IMR-90 (cell line): ENCODE data around the gene GABPB1. TPM values are rescaled to one million over a fixed set of nuclear protein-coding genes. Genes with fewer than 3 reads are reported as not detected.
A peak's percentile ranks its signal among the peaks of the same experiment; 100 is the strongest.

Experiments
- ATAC-seq: fragments of 200-7000 bp; cut with Tn5 transposase; 2 replicates; pipeline ENCODE4 v1.9.1; 2020; ENCODE audit warnings: low read depth, mild to moderate bottlenecking, moderate library complexity
- BruUV-seq: library from RNA; stranded (reverse); fragments of 400-500 nt; replicated peaks from 2 replicates; lab custom pipeline; 2021; lab: Mats Ljungman, UMichigan
- CTCF ChIA-PET: fragments of 300-600 bp; formaldehyde crosslinking; extraction: SDS; loops from one replicate; lab custom pipeline; 2021; ENCODE audit warnings: antibody characterized with exemption; lab: Yijun Ruan, JAX
- POLR2A ChIA-PET: fragments of 300-600 bp; sonication (Branson Sonifier 250); formaldehyde crosslinking; loops from one replicate; lab custom pipeline; 2022; ENCODE audit warnings: antibody characterized with exemption; ENCODE audit not compliant: unreplicated experiment; lab: Charles Lee
- DNase-seq: peaks from one replicate; pipeline ENCODE4 v3.0.0; 2013
- H2AFZ ChIP-seq: replicated peaks from 2 replicates; pipeline ENCODE3; 2013; ENCODE audit warnings: low read length, mild to moderate bottlenecking; ENCODE audit not compliant: poor library complexity
- H2AK5ac ChIP-seq: 2 replicates; pipeline ENCODE4 v1.6.1; 2013; ENCODE audit warnings: low read depth, low read length, inconsistent platforms
- H2AK9ac ChIP-seq: replicated peaks from 2 replicates; pipeline ENCODE3; 2013; ENCODE audit warnings: mild to moderate bottlenecking, low read depth, low read length, moderate library complexity; ENCODE audit not compliant: poor library complexity
- H2BK120ac ChIP-seq: 2 replicates; pipeline ENCODE4 v1.6.1; 2013; ENCODE audit warnings: low read depth, low read length, inconsistent platforms
- H2BK15ac ChIP-seq: 3 replicates; pipeline ENCODE4 v1.6.1; 2013; ENCODE audit warnings: low read depth, low read length, inconsistent platforms
- H2BK20ac ChIP-seq: 2 replicates; pipeline ENCODE4 v1.6.1; 2013; ENCODE audit warnings: low read depth, mild to moderate bottlenecking, inconsistent platforms, low read length, moderate library complexity
- H2BK5ac ChIP-seq: 2 replicates; pipeline ENCODE4 v1.6.1; 2013; ENCODE audit warnings: mild to moderate bottlenecking, low read depth, low read length, inconsistent platforms; ENCODE audit not compliant: poor library complexity, severe bottlenecking
- H3K14ac ChIP-seq: replicated peaks from 2 replicates; pipeline ENCODE4 v1.6.1; 2013; ENCODE audit warnings: low read depth, low read length, inconsistent platforms
- H3K18ac ChIP-seq: 2 replicates; pipeline ENCODE4 v1.6.1; 2013; ENCODE audit warnings: low read depth, low read length, control low read depth
- H3K23ac ChIP-seq: 2 replicates; pipeline ENCODE4 v1.6.1; 2013; ENCODE audit warnings: low read depth, low read length, inconsistent platforms
- H3K27ac ChIP-seq: 2 replicates; pipeline ENCODE4 v1.5.1; 2013; ENCODE audit warnings: mild to moderate bottlenecking, control low read depth, low read length; ENCODE audit not compliant: insufficient read depth
- H3K27me3 ChIP-seq: 2 replicates; pipeline ENCODE4 v1.6.1; 2013; ENCODE audit warnings: low read length; ENCODE audit not compliant: control insufficient read depth, insufficient read depth
- H3K36me3 ChIP-seq: 2 replicates; pipeline ENCODE4 v1.6.1; 2013; ENCODE audit warnings: low read length, mixed read lengths; ENCODE audit not compliant: control insufficient read depth, insufficient read depth
- H3K4ac ChIP-seq: 2 replicates; pipeline ENCODE4 v1.6.1; 2013; ENCODE audit warnings: low read depth, low read length, inconsistent platforms
- H3K4me1 ChIP-seq: 2 replicates; pipeline ENCODE4 v1.6.1; 2013; ENCODE audit warnings: low read length, mixed read lengths; ENCODE audit not compliant: control insufficient read depth, insufficient read depth
- H3K4me2 ChIP-seq: 2 replicates; pipeline ENCODE4 v1.6.1; 2013; ENCODE audit warnings: low read depth, mild to moderate bottlenecking, control low read depth, low read length, moderate library complexity
- H3K4me3 ChIP-seq: 2 replicates; pipeline ENCODE4 v1.5.1; 2013; ENCODE audit warnings: low read depth, mild to moderate bottlenecking, control low read depth, low read length, moderate library complexity; ENCODE audit not compliant: insufficient read depth
- H3K56ac ChIP-seq: 2 replicates; pipeline ENCODE4 v1.6.1; 2013; ENCODE audit warnings: low read length, inconsistent platforms; ENCODE audit not compliant: insufficient read depth; ENCODE audit errors: extremely low read depth
- H3K79me1 ChIP-seq, 2 experiments: 2 replicates each; pipeline ENCODE4 v1.6.1; 2013; ENCODE audit warnings: low read length in 2 of 2, inconsistent platforms in 1 of 2, low read depth in 1 of 2
- H3K9ac ChIP-seq: 2 replicates; pipeline ENCODE4 v1.6.1; 2013; ENCODE audit warnings: low read depth, low read length, control low read depth
- H3K9me1 ChIP-seq: 2 replicates; pipeline ENCODE4 v1.6.1; 2013; ENCODE audit warnings: low read length, inconsistent platforms; ENCODE audit not compliant: insufficient read depth
- H3K9me3 ChIP-seq: 2 replicates; pipeline ENCODE4 v1.6.1; 2013; ENCODE audit warnings: low read length; ENCODE audit not compliant: control insufficient read depth, insufficient read depth
- H4K20me1 ChIP-seq: 2 replicates; pipeline ENCODE4 v1.6.1; 2013; ENCODE audit warnings: low read length, inconsistent platforms; ENCODE audit not compliant: insufficient read depth
- H4K5ac ChIP-seq: 2 replicates; pipeline ENCODE4 v1.6.1; 2013; ENCODE audit warnings: mild to moderate bottlenecking, low read depth, low read length, control low read depth
- H4K8ac ChIP-seq, 2 experiments: 2 replicates each; pipeline ENCODE4 v1.6.1; 2013; ENCODE audit warnings: low read depth in 2 of 2, low read length in 2 of 2, control low read depth in 1 of 2, inconsistent platforms in 1 of 2
- H4K91ac ChIP-seq: 2 replicates; pipeline ENCODE4 v1.6.1; 2013; ENCODE audit warnings: low read depth, low read length, inconsistent platforms; ENCODE audit not compliant: insufficient read depth
- MXI1 ChIP-seq: IDR thresholded peaks from 2 replicates; pipeline ENCODE4 v1.6.1; 2012; ENCODE audit warnings: low read depth, mild to moderate bottlenecking, low read length, moderate library complexity, borderline replicate concordance
- NFE2L2 ChIP-seq: fragments of 150-350 bp; IDR thresholded peaks from 2 replicates; pipeline ENCODE4 v1.6.1; 2016; ENCODE audit warnings: low read depth, mild to moderate bottlenecking, low read length
- POLR2A ChIP-seq: IDR thresholded peaks from 2 replicates; pipeline ENCODE4 v1.6.1; 2012; ENCODE audit warnings: mild to moderate bottlenecking, low read depth, low read length
- RAD21 ChIP-seq: IDR thresholded peaks from 2 replicates; pipeline ENCODE4 v1.6.1; 2012; ENCODE audit warnings: low read length, improper control_type of control experiment
- RCOR1 ChIP-seq: IDR thresholded peaks from 2 replicates; pipeline ENCODE4 v1.6.1; 2012; ENCODE audit warnings: mild to moderate bottlenecking, low read length, improper control_type of control experiment; ENCODE audit not compliant: insufficient replicate concordance
- SMC3 ChIP-seq: fragments of 150-350 bp; IDR thresholded peaks from 2 replicates; pipeline ENCODE4 v1.6.1; 2016; ENCODE audit warnings: low read depth, mild to moderate bottlenecking, antibody characterized with exemption, low read length, moderate library complexity
- WGBS, 2 experiments: methylation state at CpG; one replicate each; pipeline versions ENCODE4 v1.1.5 to v1.1.7; 2013; ENCODE audit warnings: missing lambda C conversion rate in 2 of 2; ENCODE audit not compliant: insufficient read length in 1 of 2; ENCODE audit errors: extremely low coverage in 2 of 2; 5-methylcytosine and 5-hydroxymethylcytosine counted together
- dilution Hi-C: fragments of 300-500 bp; cut with HindIII; formaldehyde crosslinking; loops from one replicate; pipeline ENCODE4 v1.14.3; 2018; ENCODE audit warnings: low sequenced_read_pairs; ENCODE audit not compliant: unreplicated experiment
- in situ Hi-C: fragments of 300-500 bp; cut with MboI; formaldehyde crosslinking; loops from 3 replicates; pipeline ENCODE4 v1.14.3; 2019; ENCODE audit warnings: low sequenced_read_pairs, inconsistent platforms, mixed read lengths
- intact Hi-C: fragments of 100-400 bp; cut with micrococcal nuclease; formaldehyde crosslinking; loops from 2 replicates; pipeline ENCODE4 v1.10.0; 2022
- polyA plus RNA-seq, 3 experiments: library from polyadenylated mRNA; depleted of rRNA; stranded (reverse); fragments of >200 nt; gene quantifications; 2 replicates each; pipeline ENCODE4 v1.2.3, GENCODE V29; 2012; ENCODE audit warnings: low replicate concordance in 1 of 3
- total RNA-seq: library from RNA; depleted of rRNA; stranded (reverse); fragments of >200 nt; gene quantifications from 2 replicates; pipeline ENCODE4 v1.2.3, GENCODE V29; 2012

GABPB1 gene
- total and polyA plus RNA-seq, 2 of the 4 experiments (the other 2 are of a cell fraction): 26.3 to 89.3 TPM

DNA sequence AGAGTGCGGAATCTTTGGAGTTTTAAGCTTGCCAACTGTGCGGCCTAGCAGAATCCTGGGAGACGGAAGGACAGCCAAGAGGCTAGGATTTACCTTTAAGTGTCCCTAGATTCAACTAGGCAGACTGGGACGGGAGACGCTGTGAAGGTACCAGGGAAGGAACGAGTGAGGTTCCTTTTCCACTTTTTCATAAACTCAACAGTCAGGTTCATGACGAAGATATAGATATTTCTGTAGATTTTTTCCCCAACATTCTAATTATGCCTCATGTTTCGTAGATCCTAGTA, 564 bp upstream of the GABPB1 start:
- CTCF ChIA-PET: no interaction called here

More for the DNA sequence above, 564 bp upstream of the GABPB1 start:
- peak overlapping the region; percentile 99 for H2AFZ ChIP-seq
- H2AK9ac ChIP-seq: peak overlapping the region; percentile 99
- no peak; the same call in 1 of the 2 replicates for ATAC-seq
- peak overlapping the region; percentile 99 for H3K4ac ChIP-seq
- no peaks in the 10 kb centered on the region; the same call in 1 of the 2 replicates for H3K4me1 ChIP-seq
- peaks cover 19 to 47% of the 10 kb centered on the region in 2 experiments for H3K79me1 ChIP-seq
- H3K36me3 ChIP-seq: peaks cover 2% of the 10 kb centered on the region; the same call in 1 of the 2 replicates
- H2BK120ac ChIP-seq: peak overlapping the region; percentile 81
- peak overlapping the region; percentile 46; the same call in 1 of the 2 replicates for H2BK20ac ChIP-seq
- peak overlapping the region; percentile 94 for H4K91ac ChIP-seq
- peak overlapping the region; percentile 40 for H4K5ac ChIP-seq
- peaks cover 11% of the 10 kb centered on the region for H3K9me1 ChIP-seq
- H3K9ac ChIP-seq: peak overlapping the region; percentile 88
- peak overlapping the region; percentile 98 for H3K27ac ChIP-seq
- H2AK5ac ChIP-seq: peak overlapping the region; percentile 99
- no peaks in the 10 kb centered on the region for H3K9me3 ChIP-seq
- 0% methylated on average over 1 of the region's 8 CpGs; no CpG with 5 or more reads in 1 of the 2 experiments for WGBS, 2 experiments
- TF ChIP-seq MXI1: no peak
- TF ChIP-seq RAD21: no peak
- no peak for TF ChIP-seq POLR2A
- TF ChIP-seq NFE2L2: no peak
- TF ChIP-seq RCOR1: no peak
- TF ChIP-seq SMC3: no peak
- H3K4me2 ChIP-seq: peak overlapping the region; percentile 74
- intact Hi-C loops (loop anchor here (5.0 to 10.0 kb wide), 3 partner anchors 97 to 1519 kb away; partner anchors contain the start of gene AP4E1), dilution Hi-C loops (no loop called here), in situ Hi-C loops (no loop called here)
- H3K14ac ChIP-seq: peak overlapping the region; percentile 100
- DNase-seq: no peak
- peak overlapping the region; percentile 98 for H3K56ac ChIP-seq
- peak overlapping the region; percentile 85 for H2BK5ac ChIP-seq
- peak overlapping the region; percentile 30 for H3K18ac ChIP-seq
- H2BK15ac ChIP-seq: peak overlapping the region; percentile 41; the same call in 1 of the 3 replicates
- H4K20me1 ChIP-seq: peaks cover 25% of the 10 kb centered on the region; the same call in 1 of the 2 replicates
- POLR2A ChIA-PET: interaction anchor here (0.8 kb wide), 1 partner anchor 18 kb away, joined by 3 read pairs; no protein-coding TSS in a partner anchor
- peak overlapping the region; percentile 60 for H3K4me3 ChIP-seq
- H3K23ac ChIP-seq: peak overlapping the region; percentile 99
- peak overlapping the region; percentile 93 to 96 for H4K8ac ChIP-seq
- no peaks in the 10 kb centered on the region for H3K27me3 ChIP-seq
- TSS peak; percentile 55 for BruUV-seq
